Epithelial cell of proximal tubule (primary cell): ENCODE data around the gene CAMKMT. TPM values are rescaled to one million over a fixed set of nuclear protein-coding genes. Genes with fewer than 3 reads are reported as not detected.

Source experiments
- DNase-seq: peaks from one replicate; pipeline ENCODE4 v3.0.0-alpha.2; 2011; ENCODE audit warnings: low read depth
- H3K4me3 ChIP-seq: 2 replicates; pipeline ENCODE4 v1.5.1; 2011; ENCODE audit warnings: low read depth, mild to moderate bottlenecking, low read length
- total RNA-seq: library from RNA; depleted of rRNA; stranded (reverse); fragments of >200 nt; gene quantifications from 2 replicates; pipeline ENCODE4 v1.2.3, GENCODE V29; 2015
- TF ChIP-seq, protein P1 (sequence below): conservative IDR thresholded peaks from 2 replicates; pipeline ENCODE4 v1.5.1; 2012; ENCODE audit warnings: low read depth, mild to moderate bottlenecking, low read length

The CAMKMT gene
- total RNA-seq, 1 donor from 2014 or later = 2.4 TPM

DNA sequence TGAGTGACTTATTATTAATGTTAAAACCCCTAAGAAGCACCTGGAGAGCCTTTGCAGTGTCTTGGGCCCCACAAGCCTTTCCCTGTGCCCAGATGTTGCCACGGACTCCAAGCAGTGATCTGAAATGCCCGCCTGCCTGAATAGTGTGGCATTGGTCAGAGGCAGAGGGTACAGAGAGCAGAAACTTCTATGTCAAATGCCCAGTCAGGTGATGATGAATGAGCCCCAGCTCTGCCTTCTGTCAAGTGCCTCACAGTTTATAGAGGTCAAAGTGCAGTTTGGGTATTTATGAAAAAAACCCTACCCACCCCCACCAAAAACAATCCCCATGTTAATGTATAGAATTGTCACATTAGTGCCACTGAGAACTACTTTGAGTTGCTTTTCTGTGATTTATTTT is 409.8 kb downstream of the CAMKMT start:
- no peak overlapping the region for H3K4me3 ChIP-seq
- TF ChIP-seq, protein P1, sequence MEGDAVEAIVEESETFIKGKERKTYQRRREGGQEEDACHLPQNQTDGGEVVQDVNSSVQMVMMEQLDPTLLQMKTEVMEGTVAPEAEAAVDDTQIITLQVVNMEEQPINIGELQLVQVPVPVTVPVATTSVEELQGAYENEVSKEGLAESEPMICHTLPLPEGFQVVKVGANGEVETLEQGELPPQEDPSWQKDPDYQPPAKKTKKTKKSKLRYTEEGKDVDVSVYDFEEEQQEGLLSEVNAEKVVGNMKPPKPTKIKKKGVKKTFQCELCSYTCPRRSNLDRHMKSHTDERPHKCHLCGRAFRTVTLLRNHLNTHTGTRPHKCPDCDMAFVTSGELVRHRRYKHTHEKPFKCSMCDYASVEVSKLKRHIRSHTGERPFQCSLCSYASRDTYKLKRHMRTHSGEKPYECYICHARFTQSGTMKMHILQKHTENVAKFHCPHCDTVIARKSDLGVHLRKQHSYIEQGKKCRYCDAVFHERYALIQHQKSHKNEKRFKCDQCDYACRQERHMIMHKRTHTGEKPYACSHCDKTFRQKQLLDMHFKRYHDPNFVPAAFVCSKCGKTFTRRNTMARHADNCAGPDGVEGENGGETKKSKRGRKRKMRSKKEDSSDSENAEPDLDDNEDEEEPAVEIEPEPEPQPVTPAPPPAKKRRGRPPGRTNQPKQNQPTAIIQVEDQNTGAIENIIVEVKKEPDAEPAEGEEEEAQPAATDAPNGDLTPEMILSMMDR = no peak
- no peak for DNase-seq

GRCh38 chr2:44772131-44772530 is 410.4 kb downstream of the CAMKMT start:
- TF ChIP-seq, protein P1 = no peak
- H3K4me3 ChIP-seq = no peak overlapping the region
- no peak for DNase-seq

DNA sequence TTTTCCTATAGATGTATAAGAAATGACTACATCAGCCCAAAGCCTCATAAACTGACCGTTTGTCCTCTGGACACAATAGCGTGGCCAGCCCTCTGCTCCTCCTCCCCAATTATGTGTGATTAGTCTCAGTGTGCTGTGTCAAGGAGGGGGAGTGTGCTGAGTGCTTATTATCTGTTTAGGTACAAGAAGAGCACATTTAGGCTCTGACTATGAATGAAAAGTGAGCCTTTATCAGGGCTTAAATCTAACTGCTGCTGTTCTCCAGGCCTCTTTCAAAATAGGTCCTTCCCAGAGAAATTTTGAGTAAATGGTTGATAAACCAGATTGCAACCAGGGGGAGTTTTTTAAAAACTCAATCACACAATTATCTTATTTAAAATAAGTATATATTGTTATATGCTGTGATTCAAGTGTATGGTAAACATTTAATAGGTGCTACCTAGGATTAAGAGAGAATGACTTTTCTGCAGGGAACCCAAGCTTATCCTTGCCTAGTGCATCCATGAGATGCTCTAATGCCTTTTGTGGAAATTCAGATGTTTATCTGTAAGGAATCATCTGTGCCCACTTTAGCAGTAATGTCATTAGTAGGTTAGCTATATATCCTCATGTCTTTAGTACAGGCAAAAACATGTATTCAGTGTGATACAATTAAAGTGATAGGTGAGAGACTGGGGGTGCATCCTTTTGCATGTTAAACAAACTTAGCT is 411.1 kb downstream of the CAMKMT start:
- no peak for DNase-seq
- no peak overlapping the region for H3K4me3 ChIP-seq
- TF ChIP-seq, protein P1 = no peak

DNA sequence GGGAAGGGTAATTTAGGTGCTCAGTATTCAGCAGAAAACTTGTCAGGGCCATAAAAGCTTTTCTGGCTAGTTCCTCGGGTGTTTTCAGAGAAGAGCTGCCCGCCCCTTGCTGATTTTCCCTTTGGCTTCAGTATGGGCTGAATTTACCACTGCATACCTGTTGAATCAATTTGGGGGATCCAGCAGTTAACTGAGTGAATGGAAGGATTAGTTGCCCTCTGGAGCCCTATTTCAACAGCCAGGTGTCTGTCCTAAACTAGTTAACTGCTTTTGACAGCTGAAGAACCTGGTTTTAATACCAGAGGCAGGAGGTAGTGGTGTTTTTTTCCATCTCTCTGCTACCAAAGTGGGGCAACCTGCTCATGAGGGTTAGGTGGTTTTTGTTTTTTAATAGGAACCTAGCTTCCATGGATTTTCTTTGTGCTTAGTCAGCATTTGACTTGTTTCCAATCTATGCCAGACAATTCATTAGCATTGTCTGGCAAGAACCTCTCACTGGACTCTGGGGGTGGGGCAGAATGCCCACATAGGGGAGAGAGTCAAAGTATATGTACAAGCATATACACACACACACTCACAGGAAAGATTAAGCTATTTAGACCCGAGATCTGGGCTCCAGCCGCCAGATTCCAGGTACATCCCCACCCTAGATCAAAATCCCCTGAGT is 413.2 kb downstream of the CAMKMT start:
- DNase-seq = no peak
- H3K4me3 ChIP-seq = no peak overlapping the region
- TF ChIP-seq, protein P1 = no peak

DNA sequence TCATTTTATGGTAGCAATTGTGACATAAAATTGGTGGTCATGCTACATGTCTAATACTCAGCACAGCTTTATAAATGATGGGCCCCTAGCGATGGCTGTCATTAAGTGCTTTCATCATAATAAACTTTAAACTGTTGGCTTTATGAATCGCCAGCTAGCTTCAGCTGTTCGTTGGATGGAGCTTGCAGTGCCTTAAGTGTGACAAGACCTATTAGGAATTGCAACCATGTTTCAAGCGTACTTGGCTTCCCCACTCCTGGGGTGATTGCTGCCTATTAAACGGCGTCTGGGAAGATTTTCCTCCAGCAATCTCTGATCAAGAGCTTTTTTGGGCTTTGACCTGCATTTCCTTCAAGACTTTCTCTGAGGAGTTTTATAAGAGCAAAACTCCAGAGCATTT is 415.3 kb downstream of the CAMKMT start:
- H3K4me3 ChIP-seq = no peak overlapping the region
- TF ChIP-seq, protein P1 = no peak
- DNase-seq = no peak

DNA sequence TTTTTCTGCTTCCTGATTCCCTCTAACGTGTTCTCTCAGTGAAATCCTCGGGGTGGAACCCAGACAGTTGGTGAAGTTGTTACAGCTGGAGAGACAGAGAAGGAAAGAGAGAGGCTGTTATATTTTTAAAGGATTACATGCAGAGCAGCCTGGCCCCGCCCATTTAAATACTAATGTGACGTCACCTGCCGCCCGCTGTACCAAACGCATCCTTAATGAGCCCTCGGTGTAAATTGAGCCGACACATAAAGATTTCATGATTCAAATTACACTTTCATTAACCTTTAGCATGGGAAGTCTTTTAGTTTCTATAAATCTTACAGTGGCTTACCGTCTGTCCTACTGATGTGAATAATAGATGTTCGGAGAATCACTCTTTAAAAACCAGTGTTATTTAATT is 415.8 kb downstream of the CAMKMT start:
- TF ChIP-seq, protein P1 = no peak
- no peak overlapping the region for H3K4me3 ChIP-seq
- no peak for DNase-seq
